SIG-M5 treated with dmso at 0.1 percent for 504 hours (cell line): ENCODE measurements around the gene CCM2.
"Not testable (repeated sequence)": the region's sequence is repeated elsewhere in the genome, so short reads cannot be mapped to it uniquely, and the experiment has no call there.

ENCODE experiments used
- DNase-seq: peaks from one replicate; lab custom pipeline; 2025; ENCODE audit not compliant: unreplicated experiment; lab: John Stamatoyannopoulos, UW

The CCM2 gene

DNA sequence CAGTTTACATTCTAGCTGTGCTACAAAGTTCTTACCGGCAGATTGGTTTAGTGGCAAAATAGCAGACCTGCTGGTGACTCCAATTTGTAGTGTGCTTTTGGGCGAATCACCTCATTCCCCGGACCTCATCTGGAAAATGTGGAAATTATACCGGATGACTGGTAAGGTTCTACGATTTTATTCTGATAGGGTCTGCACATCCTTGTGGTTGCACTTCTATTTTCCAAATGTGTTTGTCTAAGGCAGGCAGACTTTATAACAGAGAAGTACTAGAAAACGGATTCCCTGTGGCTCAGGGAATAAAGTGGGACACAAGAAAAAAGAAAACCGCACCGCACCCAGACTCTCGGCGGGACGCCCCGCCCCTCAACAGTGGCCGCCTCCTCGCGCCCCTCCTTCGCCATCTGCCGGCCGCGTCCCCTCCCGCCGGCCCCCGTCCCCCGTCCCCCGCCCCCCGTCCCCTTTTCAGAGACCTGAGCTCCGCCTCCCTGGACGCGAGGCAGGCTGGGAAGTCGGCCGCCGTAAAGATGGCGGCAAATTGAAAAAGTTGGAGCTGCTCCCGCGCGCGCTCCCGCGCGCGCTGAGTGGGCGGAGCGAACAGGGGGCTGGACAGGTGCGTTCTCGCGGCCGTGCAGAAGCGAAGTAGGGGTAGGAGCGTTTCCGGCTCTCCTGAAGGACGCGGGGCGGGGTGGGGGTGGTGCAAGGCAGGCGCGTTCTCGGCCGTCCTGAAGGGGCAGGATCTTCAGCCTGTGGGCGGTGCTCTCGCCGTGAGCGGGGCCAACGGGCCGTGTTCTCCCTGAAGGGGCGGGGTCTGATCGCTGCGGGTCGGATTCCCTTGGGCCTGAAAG, 532 bp upstream of the CCM2 start:
- peak; percentile 98 for DNase-seq

DNA sequence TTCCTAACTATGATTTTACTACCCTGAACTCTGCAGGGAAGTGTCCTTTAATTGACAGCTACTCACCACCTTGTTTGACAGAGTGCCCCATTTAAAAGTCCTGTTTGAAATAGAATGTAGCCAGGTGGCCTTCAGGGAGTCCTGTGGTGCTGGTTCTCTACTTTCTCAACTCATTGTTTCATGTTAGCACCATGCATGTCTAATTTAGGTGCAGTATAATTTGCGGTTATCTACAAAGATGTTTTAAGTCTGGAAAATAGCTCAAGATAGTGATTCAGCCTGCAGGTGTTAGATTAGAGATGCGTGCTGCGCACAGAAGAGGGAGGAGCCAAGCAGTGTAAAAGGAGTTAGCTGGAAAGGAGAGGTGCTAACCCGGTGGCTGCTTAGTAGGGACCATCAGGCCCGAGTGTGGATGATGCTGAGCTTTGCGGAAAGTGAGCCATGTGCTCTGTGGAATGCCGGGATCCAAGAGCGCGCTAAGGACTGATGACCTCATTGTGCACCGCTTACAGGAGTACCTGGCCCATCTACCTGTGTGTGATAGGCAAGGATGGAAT, 1.2 kb downstream of the CCM2 start:
- DNase-seq: peak; percentile 34

DNA sequence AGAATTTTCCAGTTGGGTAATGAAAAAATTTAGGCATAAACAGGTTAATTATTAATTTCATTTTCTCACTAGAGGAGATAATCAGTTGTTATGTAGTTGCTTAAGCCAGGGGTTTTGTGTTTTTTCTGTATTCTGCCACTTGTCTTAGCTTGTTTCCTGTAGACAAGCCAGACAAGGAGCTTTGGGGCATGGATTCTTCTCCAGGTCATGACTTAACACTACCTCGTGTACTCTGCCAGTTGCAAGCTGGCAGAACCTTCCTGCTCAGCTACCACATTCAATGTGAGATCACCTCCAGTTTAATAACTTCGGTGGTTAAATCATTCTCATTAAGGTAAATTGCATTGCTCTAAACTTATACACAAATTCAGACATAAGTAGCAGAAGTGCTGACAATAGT, 1.8 kb downstream of the CCM2 start:
- DNase-seq: no peak

DNA sequence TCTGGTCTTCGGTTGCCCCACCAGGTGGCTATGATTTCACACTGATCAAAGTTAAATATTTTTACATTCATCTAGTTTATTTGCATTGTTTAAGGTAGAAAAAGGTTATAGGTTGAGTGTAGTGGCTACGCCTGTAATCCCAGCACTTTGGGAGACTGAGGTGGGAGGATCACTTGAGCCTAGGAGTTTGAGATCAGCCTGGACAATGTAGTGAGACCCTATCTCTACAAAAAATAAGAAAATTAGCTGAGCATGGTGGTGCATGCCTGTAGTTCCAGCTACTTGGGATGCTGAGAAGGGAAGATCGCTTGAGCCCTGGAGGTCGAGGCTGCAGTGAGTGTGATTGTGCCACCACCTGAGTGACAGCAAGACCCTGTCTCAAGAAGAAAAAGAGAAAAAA, 3.8 kb downstream of the CCM2 start:
- DNase-seq: no peak

DNA sequence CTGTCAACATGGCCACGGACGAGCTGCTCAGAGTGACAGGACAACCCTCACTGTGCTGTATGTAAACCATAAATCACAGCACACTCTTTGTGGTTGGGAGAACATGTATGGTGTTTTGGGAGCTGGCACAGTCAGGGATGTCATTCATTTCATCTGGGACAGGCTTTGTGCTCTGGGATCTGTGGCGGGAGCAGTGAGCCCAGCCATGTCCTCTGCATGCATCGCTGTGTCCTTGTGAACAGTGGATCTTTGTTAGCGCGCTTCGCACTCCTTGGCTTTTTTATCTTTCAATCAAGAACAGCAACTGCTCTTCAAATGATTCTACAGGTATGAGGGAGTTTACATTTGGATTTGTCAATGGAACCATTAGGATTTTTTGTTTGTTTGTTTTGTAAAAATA, 7.1 kb downstream of the CCM2 start:
- DNase-seq: no peak

DNA sequence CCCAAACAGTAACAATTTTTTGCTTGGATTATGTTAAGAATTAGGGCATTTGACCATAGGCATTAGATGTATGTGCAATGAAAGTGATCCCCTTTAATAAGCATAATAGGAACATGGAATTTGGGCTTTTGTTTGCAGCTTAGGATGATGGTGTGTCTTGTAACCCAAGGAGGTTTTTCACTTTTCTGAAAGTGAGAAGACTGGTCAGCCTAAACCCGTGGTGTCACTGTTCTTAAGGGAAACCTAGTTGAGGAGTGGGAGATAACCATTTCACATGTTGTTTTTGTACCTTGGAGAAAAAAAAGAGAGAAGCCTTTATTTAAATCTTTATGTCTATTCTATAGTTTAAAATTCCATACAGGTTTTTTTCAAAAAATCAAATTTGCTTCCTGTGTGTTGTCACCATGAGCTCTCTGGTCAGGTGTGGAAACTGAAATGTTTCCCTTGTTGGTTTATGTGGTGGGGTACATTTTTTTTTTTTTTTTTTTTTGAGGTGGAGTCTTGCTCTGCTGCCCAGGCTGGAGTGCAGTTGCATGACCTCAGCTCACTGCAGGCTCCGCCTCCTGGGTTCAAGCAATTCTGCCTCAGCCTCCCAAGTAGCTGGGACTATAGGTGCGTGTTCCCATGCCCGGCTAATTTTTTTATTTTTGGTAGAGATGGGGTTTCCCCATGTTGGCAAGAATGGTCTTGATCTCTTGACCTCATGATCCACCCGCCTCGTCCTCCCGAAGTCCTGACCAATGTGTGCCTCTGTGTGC, 7.7 kb downstream of the CCM2 start:
- DNase-seq: no peak

DNA sequence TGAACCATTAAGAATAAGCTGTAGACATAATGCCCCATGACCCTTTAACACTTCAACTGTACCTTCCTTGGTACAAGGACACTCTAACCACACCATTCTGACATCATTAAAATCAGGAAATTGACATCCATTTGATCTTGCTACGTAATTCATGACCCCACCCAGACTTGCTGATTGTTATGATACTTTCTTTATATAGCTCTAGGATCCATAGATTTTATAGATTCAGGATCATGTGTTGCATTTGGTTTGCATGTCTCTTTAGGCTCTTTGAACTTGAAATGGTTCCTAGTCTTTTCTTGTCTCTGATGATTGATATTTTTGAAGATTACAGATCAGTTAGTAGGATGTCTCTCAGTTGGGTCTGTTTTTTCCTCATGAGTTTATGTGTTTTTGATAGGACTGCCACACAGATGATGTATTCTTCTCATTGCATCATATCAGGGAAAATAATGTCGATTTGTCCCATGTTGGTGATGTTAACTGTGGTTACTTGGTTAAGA, 13.5 kb downstream of the CCM2 start:
- DNase-seq: no peak

DNA sequence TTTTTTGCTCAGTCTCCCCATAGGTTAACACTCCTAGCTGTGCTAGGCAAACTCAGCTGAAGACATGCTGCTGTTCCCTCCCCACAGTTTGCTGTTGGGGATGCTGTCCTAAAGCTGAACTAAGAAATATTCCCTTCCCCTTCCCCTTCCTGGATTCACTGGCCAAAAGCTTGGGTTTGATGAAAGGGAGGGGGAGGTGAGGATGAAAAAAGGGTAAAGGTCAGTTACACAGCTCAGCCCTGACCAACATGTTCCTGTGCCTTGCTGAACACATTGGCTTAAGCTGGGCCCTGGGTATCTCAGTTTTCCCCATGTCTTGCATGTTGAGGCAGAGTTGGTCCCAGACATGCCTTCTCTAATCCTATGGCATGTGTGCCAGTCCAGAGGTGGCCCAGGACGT, 15.3 kb downstream of the CCM2 start:
- no peak for DNase-seq

DNA sequence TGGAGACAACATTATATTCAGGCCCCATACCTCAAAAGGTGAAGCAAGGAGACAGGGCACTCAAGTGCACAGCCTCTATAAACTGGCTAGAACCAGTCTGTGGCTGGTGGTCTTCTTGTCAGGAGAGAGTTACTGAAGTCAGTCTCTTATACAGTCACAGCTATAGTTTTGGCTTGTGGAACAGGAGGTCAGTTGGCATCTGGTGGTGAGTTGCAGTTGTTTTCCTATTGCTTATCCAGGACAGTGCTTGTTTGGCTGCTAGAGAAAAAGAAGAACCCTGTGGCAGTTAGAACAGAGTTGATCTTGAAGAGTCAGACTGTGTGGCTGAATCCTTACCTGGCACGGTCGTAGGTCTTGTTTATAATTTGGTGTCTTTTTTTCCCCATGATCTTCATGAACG, 17.3 kb downstream of the CCM2 start:
- DNase-seq: no peak

DNA sequence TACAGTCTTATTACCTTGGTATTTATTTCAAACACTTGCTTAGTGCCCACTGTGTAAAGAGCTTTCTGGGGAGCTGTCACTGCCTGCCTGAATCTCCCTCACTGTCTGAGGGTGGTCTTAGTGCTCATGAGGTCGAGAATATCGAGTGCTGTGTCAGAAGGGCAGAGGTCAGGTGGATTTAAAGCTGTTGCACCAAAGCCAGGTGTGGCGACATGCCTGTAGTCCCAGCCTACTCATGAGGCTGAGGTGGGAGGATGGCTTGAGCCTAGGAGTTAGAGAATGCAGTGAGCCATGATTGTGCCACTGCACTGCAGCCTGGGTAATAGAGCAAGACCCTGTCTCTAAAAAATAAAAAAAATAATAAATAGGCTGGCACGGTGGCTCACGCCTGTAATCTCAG, 20.9 kb downstream of the CCM2 start:
- no peak for DNase-seq

DNA sequence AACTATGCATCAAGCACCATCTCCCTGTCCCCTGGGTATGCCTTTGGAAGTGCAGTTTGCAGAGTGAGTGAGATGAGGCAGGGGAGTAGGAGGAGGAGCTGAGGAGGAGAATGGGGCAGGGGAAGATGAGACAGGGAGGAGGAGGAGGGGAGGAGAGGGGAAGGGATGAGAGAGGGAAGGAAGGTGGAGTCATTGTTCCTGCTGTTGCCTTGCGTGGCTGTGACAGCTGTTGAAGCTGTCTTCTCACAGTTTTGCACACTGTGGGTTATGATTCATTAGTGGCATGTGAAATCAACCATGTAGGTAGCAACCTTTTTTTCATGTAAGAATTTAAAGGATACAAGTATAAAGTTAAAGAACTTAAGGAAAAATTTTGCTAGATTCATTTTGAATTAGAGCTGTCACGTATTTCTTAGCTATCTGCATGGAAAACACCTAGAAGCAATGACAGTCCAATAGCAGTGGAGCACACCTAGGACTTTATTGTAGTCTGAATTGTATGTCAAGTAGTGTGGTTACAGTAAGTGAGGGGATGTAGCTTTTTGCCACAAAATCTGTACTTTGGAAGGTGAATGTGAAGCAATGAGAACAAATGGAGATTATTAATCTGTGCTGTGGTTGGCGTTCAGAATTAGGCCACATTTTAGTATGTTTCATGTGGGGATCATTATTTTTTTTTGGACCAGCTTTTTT, 21.7 kb downstream of the CCM2 start:
- peak; percentile 34 for DNase-seq

DNA sequence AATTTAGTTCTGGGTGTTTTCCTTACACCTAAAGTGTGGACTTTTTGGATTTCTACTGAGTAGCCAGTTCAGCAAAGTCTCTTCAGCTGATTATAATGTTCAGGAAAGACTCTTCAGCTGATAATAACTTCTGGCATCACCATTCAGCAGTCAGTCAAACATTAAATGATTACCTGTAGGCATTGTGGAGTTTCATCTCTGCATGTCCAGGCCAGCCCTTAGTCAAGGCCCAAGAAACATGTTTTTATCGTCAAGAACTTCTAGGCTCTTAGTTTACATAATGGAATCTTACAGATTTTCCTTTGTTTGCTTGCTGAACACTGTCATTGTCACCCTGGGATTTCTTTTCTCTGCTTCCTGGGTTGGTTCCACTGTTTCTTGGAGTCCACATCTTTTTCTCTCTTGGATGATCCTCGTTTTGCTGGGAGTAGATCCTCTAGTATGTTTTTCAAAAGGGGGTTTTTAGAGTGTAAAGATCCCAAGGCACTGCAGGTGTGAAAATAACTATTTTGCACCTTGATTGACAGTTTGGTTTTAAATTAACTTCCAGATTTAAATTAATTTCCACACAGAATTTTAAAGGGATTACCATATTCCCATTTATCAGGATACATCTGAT, 24.2 kb downstream of the CCM2 start:
- no peak for DNase-seq

DNA sequence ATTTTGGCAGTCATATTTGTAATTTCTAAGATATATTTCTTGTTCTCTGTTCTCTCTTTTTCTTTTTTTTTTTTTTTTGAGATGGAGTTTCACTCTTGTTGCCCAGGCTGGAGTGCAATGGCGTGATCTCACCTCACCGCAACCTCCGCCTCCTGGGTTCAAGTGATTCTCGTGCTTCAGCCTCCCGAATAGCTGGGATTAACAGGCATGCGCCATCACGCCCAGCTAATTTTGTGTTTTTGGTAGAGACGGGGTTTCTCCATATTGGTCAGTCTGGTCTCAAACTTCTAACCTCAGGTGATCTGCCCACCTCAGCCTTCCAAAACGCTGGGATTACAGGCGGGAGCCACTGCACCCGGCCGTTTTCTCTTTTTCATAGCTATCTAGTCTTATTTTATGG, 25.5 kb downstream of the CCM2 start:
- not testable (repeated sequence) for DNase-seq

DNA sequence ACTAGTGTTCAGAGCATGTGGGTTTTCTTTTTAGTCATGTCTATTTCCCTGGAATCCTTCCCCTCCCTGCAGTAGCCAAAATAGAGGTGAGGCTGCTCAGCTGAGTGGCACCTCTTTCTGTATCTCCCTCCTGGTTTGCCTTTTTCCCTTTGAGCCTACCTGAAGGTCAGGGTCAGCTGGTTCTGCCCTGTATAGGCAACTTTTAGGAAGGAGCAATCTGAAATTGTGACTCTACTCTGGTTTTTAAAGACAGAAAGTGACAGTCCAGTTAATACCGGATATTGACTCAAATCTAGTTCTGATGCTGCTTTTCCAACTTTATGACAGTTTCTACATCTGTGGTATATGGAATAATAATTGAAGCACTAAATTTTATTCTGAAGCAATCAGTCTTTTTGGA, 26.0 kb downstream of the CCM2 start:
- no peak for DNase-seq

DNA sequence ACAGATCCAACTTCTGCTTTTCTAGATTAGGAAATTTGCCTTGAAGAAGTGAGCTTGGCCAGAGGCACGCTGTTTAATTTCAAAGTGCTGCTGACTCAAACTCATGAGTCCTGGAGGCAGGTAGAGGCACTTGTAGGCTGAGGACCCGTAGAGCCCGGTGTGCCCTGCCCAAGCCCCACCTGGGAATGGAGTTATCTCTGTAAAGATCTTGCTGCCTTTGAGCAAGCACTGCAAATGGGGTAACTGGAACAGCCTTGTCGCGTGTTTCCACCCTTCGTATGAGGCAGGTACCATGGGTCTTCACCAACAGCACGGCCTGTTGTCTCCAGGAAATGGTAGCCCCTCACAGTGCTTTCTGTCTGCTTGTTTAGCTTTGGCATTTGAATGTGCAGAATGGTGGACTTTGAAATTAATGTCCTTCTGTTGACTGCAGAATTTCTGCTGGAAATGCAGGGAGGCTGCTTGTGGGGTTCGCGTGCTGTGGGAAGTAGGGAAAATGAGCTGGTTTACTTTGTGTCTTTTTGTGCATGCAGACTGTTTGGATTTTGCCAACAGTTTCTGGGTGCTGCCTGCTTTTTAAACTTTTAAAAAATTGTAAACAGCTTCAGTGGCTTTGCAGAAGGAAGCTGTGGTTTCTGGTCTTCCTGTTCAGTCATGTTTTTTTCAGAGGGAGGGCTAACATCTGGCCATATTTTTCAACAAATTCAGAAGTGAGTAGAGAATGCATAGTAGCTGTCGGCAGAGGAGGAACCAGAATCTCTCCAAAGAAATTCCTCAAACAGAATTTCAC, 27.2 kb downstream of the CCM2 start:
- DNase-seq: peak; percentile 85

DNA sequence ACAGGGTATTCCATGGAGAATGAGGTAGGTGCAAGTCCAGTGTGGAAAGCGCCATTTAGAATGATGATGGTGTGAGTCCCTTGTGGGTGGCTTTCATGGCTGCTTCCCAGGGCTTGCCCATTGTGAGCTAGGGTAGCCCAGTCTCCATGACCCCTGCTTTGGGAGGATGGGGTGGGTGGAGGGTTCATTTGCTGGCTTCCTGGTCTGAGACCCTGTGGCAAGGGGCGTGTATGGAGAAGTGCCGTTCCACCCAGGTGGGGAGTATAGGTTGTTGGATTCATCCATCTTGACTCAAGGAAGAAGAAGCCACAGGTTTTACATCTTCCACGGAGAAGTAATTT, 27.7 kb downstream of the CCM2 start:
- no peak for DNase-seq

DNA sequence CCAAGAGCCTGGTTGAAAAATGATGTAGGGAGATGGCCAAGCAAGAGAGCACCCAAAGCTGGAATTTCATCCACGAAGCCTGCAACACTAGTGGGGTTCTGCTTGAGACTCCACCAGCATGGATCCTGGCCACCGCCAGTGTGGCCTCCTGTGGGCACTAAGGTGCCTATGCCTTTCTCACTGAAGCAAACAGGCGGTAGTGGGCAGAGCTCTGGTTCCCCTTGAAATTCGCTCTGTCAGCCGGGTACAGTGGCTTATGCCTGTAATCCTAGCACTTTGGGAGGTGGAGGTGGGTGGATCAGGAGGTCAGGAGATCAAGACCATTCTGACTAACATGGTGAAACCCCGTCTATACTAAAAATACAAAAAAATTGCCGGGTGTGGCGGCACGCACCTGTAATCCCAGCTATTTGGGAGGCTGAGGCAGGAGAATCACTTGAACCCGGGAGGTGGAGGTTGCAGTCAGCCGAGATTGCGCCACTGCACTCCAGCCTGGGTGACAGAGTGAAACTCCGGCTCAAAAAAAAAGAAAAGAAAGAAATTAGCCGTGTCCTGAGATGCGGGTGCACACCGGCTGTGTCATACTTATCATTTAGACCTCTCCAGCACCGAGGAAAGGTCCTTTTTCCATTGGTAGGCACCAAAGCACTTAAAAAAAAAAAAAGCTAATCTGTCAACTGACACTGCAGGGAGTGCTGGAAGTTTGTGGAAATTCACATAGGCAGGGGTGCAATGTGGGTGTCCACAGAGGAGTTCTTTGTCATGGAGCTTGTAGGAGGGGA, 28.3 kb downstream of the CCM2 start:
- DNase-seq: no peak

DNA sequence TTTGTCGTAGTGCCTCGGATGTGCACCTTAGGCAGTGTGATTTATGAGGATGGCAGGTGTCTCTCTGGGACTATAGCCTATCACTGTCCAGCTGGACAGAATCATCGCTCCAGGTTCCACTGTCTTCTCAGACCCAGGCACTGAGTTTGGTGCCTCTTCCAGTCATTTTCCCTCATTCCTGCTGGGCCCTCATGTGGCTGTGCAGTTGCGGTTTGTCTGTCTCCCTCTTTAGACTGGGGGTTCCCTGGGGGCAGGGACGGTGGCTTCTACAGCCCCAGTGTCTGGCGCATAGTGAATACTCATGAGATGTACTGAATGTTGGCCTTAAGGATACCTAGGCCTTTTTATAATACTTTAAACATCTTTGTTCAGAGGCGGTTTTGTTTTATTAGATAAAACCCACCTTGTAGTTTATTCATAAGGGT, 28.9 kb downstream of the CCM2 start:
- DNase-seq: no peak

DNA sequence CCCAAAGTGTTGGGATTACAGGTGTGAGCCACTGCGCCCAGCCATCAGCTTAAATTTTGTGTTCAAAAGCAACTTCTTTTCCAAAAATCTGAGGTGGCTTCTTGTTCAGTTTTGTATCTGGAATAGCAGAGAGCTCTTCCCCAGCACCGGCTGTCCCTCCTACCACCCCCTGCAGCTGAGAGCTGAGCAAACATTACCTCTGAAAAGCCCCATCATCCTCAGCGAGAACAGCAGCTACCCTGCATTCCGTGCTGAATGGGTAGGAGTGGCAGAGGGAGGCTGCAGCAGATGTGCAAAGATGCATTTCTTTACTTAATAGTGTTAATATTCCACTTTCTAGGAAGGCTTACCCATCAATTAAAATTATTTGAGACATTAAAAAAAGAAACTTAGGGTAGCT, 31.8 kb downstream of the CCM2 start:
- DNase-seq: no peak
